Cortex of kidney (tissue), 1 donor: ENCODE data around the gene LCN10.

ENCODE experiments used
- DNase-seq: peaks from one replicate; lab custom pipeline; 2025; lab: John Stamatoyannopoulos, UW

Gene LCN10

GRCh38 chr9:136738960-136739359 lies 3.8 kb downstream of the LCN10 start:
- DNase-seq: no peak

GRCh38 chr9:136735812-136736480 lies 6.8 kb downstream of the LCN10 start:
- no peak for DNase-seq

- DNase-seq: no peak
Measured at GRCh38 chr9:136734837-136735496, 7.8 kb downstream of the LCN10 start.

- DNase-seq: no peak
Measured at GRCh38 chr9:136733611-136734010, 9.1 kb downstream of the LCN10 start.

GRCh38 chr9:136732444-136733178 lies 10.1 kb downstream of the LCN10 start:
- no peak for DNase-seq

- DNase-seq: no peak
Measured at GRCh38 chr9:136729926-136730325, 12.8 kb downstream of the LCN10 start.

GRCh38 chr9:136729144-136729543 lies 13.6 kb downstream of the LCN10 start:
- no peak for DNase-seq

- no peak for DNase-seq
Measured at GRCh38 chr9:136728548-136729123, 14.1 kb downstream of the LCN10 start.

GRCh38 chr9:136728080-136728547 lies 14.6 kb downstream of the LCN10 start:
- no peak for DNase-seq

GRCh38 chr9:136726631-136727191 lies 16.0 kb downstream of the LCN10 start:
- no peak for DNase-seq

GRCh38 chr9:136726118-136726517 lies 16.6 kb downstream of the LCN10 start:
- DNase-seq: no peak

- DNase-seq: no peak
Measured at GRCh38 chr9:136725612-136726011, 17.1 kb downstream of the LCN10 start.

- no peak for DNase-seq
Measured at GRCh38 chr9:136724772-136725171, 18.0 kb downstream of the LCN10 start.

- no peak for DNase-seq
Measured at GRCh38 chr9:136723989-136724388, 18.8 kb downstream of the LCN10 start.

GRCh38 chr9:136723362-136723976 lies 19.3 kb downstream of the LCN10 start:
- no peak for DNase-seq

GRCh38 chr9:136722969-136723356 lies 19.8 kb downstream of the LCN10 start:
- no peak for DNase-seq

GRCh38 chr9:136722093-136722968 lies 20.4 kb downstream of the LCN10 start:
- no peak for DNase-seq

- no peak for DNase-seq
Measured at GRCh38 chr9:136721339-136722092, 21.2 kb downstream of the LCN10 start.

- DNase-seq: no peak
Measured at GRCh38 chr9:136720898-136721338, 21.8 kb downstream of the LCN10 start.
